Measurements from ENCODE around the gene SPAG17. TPM values are rescaled to one million over a fixed set of nuclear protein-coding genes. Genes with fewer than 3 reads are reported as not detected.

The SPAG17 gene
- polyA plus RNA-seq, 3 donors, result 0.09 to 0.24 TPM; not detected in 1

DNA sequence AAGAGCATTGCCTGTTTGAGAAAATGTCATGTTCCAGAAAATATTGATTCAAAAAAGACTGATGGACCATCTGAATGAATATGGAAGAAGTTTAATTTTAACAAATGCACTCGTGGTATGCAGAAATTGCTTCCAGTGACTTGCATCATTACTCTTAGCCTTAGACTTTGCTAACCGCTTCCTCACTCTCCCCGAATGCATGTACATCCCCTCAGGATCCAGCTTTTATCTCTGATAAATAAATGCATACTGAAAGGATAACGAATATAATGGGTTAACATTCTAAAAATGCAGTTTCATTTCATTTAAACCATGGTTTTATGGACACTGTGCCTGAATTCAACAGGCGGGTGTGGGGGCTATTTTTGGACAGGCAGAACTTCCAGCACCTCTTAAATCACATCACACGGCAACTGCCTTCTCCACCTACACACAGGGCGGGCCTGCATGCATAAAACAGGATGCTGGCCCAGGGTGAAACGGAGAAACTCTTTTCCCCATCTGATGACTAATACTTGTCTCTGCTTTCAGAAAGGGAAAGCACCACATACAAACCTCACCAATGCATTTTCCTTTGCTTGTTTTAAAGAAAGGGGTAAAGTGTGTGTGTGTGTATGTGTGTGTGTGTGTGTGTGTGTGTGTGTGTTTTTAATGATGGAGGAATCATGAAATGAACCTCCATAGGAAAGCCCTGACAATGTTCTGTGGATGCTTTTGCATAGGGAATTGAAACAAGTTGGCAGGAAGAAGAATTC lies 48.7 kb downstream of the SPAG17 start:
- WGBS, 3 donors, result 21 to 60% (median 27%) methylated on average over 8 of the region's 8 CpGs
- H3K27ac ChIP-seq (ENCODE audit: low read depth, low read length), result no peak overlapping the region

DNA sequence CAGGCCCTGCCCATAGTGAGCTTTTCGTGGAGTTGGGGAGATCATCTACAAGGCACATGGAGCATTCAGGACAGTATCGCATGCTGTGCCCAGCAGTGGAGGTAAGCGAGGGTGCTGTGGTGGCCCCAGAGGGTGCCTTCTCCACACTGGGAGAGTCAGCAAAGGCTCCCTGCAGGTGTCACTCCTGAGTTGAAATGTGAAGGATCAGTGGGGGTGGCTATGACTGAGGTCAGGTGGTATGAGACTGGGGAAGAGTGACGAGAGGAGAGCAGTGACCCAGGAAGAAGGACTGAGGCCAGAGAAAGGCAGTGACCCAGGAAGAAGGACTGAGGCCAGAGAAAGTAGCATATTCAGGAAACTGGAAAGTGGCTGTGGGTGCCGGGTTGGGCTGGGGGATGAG lies 53.0 kb downstream of the SPAG17 start:
- H3K27ac ChIP-seq (ENCODE audit: low read depth, low read length), result no peak overlapping the region
- WGBS, 3 donors, result 90 to 96% (median 90%) methylated on average over 5 of the region's 5 CpGs

DNA sequence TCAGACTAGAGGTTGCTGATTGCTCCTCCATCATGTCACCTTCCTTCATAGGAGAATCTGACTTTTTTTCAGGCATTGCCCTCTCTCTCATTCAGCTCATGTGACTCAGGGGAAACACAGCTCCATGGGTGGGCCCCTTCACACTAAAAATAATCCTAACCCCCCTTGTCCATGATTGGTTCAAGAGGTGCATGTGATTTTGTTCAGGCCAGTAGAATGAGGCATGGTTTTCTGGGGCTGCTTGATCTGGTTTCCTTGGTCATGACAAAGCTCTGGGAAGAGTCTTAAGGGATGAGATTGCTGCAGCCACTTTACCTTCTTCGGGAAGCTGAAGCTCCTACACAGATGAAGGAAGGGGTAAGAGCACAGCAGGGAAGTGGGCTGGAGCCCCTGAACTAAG lies 56.3 kb downstream of the SPAG17 start:
- H3K27ac ChIP-seq (ENCODE audit: low read depth, low read length), result no peak overlapping the region
- 80 to 84% (median 84%) methylated on average over 1 of the region's 1 CpG for WGBS, 3 donors

DNA sequence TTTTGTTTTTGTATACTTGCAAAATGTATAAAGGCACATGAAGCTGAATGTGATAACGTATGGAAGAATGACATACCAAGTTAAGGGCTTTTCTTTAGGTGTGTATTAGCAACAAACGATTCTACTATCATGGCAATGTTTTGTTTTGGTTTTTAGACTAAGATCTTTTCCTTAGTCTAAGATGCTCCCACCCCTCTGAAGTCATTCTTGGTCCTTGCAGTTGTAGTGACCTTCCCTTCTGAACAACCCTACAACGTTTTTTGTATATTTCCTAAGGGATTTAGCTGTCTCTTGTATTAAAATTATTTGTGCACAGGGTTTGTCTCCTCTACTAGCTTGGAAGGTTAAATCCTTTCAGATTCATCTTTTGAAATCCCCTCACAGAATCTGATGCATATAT lies 61.0 kb downstream of the SPAG17 start:
- no peak overlapping the region for H3K27ac ChIP-seq (ENCODE audit: low read depth, low read length)
- 54 to 81% (median 68%) methylated on average over 3 of the region's 3 CpGs for WGBS, 3 donors

DNA sequence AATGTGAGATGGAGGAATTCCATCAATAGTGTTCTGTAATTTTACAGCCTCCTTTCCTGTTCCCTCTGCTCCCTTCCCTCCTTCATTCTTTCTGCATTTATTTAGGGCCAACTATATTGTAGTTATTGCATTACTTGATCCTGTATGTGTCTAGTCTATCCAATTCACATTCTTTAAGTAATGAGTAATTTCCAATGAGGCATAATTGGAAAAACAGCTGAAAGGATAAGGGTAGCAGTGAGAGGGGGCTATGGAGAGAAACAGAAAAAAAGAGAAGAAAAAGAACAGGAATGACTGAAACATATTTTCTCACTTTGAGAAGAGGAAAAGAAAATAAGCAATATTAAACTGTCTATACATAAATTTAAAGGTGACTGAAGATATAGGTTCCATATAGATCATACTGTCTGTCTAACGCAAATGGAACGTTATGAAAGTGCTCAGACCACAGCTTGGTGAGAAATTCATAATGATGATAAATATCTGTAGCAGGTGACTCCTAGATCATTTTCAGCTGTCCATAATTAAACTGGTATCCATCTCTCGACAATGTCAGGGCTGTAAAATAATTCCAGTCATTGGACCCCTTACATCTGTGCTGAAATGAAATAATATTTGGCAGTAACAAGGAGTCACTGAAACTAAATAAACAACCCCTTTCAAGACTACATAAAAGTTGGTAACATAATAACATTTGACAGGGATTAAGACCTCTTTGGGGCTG lies 61.8 kb downstream of the SPAG17 start:
- WGBS, 3 donors, result 85 to 94% (median 87%) methylated on average over 3 of the region's 3 CpGs
- no peak overlapping the region for H3K27ac ChIP-seq (ENCODE audit: low read depth, low read length)

DNA sequence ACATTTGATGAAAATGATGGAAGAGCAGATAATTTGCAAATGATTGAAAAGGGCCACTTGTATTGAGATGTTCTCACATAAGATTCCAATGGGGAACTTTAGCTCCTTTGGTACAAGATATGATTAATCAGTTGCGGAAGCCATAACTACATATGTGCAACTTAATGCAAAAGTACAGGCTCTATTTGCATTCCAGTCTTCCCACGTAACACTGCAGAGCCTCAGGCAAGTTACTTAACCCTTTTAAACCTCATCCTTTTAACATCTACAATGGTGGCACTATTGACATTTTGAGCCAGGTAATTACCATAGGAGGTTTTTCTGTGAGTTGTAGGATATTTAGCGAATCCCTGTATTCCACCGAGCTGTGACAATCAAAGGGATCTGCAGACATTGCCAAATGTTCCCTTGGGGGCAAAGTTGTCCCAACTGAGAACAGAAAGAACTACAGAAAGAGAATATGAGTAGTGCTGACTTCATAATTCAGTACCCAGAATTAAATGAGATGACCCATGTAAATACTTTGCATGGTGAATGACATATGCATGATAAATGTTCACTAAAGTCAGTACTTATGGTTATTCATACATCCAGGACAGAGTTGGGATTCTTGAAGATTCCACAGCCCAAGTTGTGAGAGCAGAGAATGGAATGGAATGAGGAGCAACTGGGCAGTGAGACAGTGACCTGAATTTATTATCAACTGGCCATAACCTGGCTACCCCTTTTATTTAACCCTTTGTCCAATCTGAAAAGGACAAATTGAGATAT lies 62.6 kb downstream of the SPAG17 start:
- WGBS, 3 donors, result 77 to 83% (median 82%) methylated on average over 4 of the region's 4 CpGs
- H3K27ac ChIP-seq (ENCODE audit: low read depth, low read length), result no peak overlapping the region

DNA sequence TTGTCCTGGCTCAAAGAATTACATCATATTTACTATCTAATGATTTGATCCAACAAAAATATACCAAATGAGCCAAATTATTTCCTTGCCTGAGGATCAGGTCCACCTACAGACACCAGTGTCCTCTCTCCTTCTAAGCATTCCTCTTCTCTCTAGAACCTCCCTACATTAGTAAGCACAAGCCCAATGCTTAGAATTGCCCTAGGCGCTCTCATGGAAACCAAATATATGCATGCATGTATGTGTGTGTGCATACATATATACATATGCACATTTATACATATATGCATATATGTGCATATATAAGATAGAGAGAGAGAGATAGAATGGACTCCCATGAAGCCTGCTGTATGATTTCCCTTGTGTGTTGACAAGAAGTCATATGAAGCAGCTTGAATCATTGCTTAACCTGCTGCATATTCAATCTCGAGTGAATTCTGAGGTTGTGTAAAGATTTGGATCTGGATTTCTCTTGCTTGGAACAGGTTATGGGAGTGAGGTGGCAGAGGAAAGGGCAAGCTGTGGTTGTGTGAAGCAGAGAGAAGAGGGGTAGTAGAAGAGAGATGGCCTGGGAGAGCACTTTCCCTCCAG lies 66.1 kb downstream of the SPAG17 start:
- 69 to 83% (median 80%) methylated on average over 2 of the region's 2 CpGs for WGBS, 3 donors
- no peak overlapping the region for H3K27ac ChIP-seq (ENCODE audit: low read depth, low read length)

DNA sequence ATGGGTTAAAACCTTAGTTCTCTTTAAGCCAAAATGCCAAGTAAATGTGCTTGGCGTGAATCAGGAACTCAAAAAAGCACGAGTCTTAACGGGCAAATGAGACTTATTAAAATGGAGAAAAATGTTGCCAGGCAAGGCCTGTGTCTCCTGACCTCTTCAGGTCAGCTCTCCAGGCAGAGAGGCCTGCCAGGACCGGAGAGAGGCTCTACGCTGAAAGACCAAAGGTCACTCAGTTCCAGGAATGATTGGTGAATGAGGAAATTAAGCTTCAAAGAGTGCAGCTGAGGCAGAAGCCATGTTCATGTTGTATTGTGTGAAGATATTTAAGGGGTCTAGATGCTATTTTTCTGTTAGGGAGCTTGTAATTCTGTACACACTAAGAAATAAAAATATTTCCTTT lies 66.6 kb downstream of the SPAG17 start:
- no peak overlapping the region for H3K27ac ChIP-seq (ENCODE audit: low read depth, low read length)
- WGBS, 3 donors, result 8 to 36% (median 36%) methylated on average over 5 of the region's 5 CpGs

DNA sequence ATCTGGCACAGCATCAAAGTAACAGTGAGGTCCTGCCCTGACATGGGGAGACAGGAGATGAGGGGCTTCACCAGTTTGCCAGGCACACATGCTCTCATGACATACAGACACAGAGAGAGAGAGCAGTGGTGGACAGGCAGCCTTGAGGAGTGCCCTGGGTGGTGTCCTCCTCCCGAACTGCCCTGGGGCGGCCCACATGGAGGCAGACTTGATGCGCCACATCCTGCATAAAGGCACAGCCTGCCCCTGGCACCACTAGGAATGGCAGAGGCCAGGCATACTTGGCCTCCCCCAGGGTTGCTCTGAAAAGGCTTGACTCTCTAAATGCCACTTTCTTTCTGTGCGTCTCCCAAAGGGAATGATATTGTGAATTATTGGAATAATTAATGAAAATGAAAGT lies 67.5 kb downstream of the SPAG17 start:
- H3K27ac ChIP-seq (ENCODE audit: low read depth, low read length), result no peak overlapping the region
- WGBS, 3 donors, result 71 to 96% (median 86%) methylated on average over 4 of the region's 4 CpGs

DNA sequence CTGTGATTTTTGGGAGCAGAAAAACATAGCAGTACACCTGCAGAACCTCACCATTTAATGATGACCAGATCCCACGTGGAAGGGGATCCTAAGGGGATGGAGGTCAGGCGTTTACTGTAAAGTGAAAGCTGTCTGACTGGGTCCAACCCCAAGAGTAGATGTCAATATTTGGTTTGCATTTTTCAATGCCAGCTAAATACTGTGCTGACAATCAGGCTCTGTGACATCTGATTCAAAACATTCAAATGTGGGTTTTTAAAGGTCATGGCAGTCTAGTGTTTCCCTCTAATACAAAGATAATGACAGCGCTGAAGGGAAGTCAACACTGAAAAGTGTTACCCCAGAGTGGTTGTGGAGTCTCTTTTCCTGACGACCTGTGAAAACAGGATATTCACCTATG lies 68.1 kb downstream of the SPAG17 start:
- WGBS, 3 donors, result 29 to 70% (median 68%) methylated on average over 4 of the region's 4 CpGs
- H3K27ac ChIP-seq (ENCODE audit: low read depth, low read length), result no peak overlapping the region

DNA sequence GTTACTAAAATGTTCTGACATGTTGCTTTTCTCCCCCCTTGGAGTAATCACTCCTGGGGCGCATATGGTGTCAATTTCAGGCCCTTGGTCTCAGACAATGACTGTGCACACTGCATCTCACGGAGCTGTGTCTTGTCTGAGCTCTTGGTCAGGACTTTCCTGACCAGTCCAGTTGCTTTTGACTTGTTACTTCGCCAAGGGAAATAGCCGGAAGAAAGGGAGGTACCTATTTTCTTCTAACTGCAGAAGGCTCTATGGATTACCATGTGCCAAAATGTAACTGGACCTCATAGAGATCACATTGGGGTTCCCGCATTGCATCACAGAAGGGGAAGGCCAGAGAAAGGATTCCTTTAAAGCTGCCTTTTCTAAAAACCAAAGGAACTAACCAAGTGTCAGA lies 68.6 kb downstream of the SPAG17 start:
- 59 to 75% (median 74%) methylated on average over 5 of the region's 5 CpGs for WGBS, 3 donors
- no peak overlapping the region for H3K27ac ChIP-seq (ENCODE audit: low read depth, low read length)

DNA sequence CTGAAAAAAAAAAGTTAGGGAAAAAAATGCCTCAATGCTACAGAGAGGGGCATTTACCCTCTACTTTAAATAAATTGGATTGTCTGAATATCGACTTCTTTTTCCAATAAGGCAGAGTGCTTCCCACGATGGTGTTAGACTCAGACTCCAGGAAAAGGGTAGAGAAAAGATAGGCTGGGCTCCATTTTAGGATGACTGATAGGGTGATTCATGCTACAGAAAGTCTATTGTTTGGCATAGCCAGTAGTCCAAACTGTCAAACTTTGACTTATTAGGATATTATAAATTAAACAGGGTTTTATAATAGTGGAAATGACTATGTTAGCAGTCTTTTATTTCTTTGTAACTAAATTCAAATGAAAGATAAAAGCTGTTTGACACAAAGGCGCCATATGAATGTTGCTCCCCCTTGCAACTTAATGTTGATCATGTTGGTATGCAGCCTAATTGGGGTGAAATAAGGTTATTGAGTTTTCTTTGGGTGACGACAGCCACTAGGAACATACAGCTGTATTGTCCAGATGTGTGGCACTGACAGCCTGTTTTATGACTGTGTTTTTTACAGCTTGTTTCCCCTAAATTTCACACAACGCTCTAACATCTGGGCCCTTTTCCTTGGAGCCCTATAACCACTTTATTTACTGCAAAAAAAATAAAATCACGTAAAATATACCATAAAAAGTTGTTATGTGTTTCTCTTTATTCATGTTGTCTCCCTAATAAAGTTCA lies 69.3 kb downstream of the SPAG17 start:
- WGBS, 3 donors, result 67 to 77% (median 76%) methylated on average over 6 of the region's 6 CpGs
- no peak overlapping the region for H3K27ac ChIP-seq (ENCODE audit: low read depth, low read length)

DNA sequence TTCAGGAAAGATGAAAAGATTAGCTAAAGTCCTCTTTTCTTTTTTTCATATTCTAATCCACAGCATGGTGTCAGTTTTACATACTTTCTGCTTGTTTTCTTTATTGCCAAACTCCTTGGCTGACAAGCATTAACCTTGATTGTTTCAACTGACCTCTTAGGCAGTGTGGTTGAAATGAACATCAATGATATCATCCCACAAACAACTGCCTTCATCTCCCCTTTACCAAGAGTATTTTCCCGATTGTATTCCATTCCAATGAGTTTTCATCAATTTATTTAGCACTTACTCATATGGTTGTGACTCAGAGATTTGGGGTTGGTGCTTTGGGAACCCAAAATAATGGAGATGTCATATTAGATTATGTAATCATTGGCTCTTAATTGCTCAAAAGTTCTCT lies 71.8 kb downstream of the SPAG17 start:
- WGBS, 3 donors, result 39 to 85% (median 42%) methylated on average over 1 of the region's 1 CpG

DNA sequence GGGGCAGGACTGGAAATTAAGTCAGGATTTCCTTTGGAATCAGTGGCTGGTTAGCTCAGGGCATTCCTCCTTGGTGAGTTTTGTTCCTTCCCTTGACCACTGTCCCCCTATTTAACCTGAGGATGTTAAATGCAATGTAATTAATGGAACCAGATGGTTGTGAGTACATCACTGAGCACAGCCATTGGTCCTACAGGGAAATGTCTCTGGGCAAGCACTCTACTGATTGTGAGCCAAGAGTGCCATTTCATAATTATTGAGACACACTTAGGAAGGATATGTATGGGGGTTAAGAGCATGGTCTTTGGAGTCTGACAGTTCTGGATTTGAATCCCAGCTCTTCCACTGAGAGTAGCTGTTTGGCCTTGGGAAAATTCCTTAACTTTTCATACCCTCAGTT lies 74.4 kb downstream of the SPAG17 start:
- no peak overlapping the region for H3K27ac ChIP-seq (ENCODE audit: low read depth, low read length)

More for the DNA sequence above, 71.8 kb downstream of the SPAG17 start:
- no peak overlapping the region for H3K27ac ChIP-seq (ENCODE audit: low read depth, low read length)

DNA sequence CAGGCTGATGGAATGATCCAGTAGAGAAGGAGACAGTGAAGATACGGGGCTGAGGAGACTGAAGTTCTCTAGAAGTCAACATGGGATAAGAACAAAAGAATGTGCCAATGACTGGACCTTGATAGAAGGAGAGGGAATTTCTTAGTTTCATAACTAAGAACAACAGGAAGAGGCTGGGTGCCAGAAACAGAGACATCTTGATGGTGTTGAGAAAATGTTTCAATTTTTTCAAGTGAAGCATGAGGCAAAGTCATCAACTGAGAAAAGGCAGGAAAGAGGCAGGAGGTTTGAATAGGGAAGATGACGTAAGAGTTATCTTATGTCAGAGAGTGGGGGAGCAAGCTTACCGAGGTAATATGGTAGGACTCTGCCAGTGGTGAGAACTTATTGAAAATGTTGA lies 80.1 kb downstream of the SPAG17 start:
- H3K27ac ChIP-seq (ENCODE audit: low read depth, low read length), result no peak overlapping the region
- 76 to 95% (median 84%) methylated on average over 3 of the region's 3 CpGs for WGBS, 3 donors

DNA sequence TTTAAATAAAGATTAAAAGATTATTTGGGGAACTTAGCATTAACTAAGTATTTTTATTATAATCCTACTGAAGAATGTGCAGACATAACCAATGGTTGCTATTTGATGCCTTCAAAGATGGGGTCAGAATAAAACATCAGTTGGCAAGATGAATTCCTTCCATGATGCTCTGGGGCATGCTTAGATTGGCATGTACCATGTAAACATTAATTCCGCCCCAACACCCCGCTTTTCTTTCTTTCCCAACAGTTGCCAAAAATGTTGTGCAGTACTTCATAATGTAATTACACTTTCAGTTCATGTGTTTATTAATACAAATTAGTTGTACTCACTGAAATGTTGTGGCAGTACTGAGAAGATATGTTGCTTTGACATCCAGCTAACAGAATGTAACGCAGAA lies 82.6 kb downstream of the SPAG17 start:
- H3K27ac ChIP-seq (ENCODE audit: low read depth, low read length), result no peak overlapping the region
- 90 to 95% (median 90%) methylated on average over 3 of the region's 3 CpGs for WGBS, 3 donors

DNA sequence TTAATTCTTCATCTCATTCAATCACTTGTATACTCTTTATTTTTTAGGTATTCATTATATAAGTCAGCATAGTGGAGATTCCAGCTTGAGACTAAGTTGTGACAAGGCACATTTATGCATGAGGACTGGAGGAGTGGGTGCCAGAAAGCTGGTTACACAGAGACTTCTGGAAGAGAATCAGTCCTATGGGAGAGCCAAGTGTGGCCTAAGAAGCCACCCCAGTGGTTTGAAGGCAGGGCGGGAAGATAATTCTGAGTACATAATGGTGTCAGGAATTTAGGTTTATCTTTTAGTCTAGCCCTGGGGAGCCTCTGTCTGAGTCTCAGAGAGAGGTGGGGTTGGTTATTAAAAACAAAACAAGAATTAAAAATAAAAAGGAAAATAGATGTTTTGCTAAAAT lies 83.0 kb downstream of the SPAG17 start:
- no peak overlapping the region for H3K27ac ChIP-seq (ENCODE audit: low read depth, low read length)
- 75 to 85% (median 75%) methylated on average over 1 of the region's 1 CpG for WGBS, 3 donors

DNA sequence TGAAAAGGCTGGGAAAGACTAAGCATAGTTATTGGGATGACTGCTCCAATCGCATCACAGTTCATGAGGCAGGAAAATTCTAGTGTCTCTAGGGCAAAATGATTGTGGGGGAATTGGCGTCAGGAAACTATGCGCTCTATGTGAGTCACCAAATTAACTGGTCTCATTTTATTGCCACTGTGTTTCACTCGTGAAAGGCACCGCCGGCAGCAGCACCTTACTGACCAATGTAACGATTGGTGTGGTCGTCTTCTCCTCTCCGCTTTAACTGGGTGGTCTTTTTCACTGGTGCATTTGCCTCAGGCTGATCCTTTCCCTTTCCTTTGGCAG lies 83.5 kb downstream of the SPAG17 start:
- no peak overlapping the region for H3K27ac ChIP-seq (ENCODE audit: low read depth, low read length)
- 66 to 89% (median 75%) methylated on average over 9 of the region's 9 CpGs for WGBS, 3 donors

Data from adipose tissue (tissue), 3 donors.